ENCODE measurements around the gene F2. TPM values are rescaled to one million over a fixed set of nuclear protein-coding genes. Genes with fewer than 3 reads are reported as not detected.
A peak's percentile ranks its signal among the peaks of the same experiment; 100 is the strongest.

The F2 gene
- total RNA-seq, 4 donors from 2014 or later = 1.4 to 3.0 TPM; not detected in 2

DNA sequence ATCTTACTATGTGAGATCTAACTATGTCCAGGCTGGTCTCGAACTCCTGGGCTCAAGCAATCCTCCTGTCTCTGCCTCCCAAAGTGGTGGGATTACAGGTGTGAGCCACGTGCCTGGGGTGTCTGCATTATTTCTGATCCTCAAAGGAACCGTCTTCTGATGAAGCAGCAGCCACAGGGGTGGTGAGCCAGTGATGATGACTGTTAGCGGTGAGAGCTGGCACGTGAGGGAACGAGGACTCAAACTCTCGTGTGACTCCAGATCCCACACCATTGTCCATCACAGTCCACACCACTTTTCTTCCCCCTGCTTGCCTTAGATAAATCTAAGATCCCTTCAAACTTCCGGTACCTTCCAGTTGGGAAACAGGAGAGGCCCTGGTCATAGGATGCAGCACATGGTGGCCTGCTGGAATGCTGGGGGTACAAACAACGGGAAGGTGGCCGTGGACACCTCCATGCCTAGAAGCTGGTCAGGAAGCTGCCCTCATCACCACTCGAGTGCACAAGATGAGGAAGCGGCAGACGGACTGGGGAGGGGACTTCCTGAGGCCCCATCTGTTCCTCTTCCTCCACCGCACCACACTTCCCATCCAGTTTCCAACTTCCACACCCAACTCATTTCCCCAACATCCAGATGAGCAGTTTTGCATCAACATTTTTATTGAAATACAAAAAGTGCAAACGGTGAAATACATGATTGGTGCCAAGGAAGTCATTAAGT lies 42.4 kb upstream of the F2 start:
- DNase-seq = no peak
- ATAC-seq = no peak
- Histone ChIP-seq H3K36me3 (peaks cover 0 to 58% of the 10 kb centered on the region in 2 donors), H3K4me1 (peaks cover 22 to 34% of the 10 kb centered on the region in 2 donors), H3K4me3 (no peak overlapping the region), H3K27me3 (no peaks in the 10 kb centered on the region), H3K27ac (peak overlapping the region; percentile 85 to 92 (median 88)), H3K9me3 (no peaks in the 10 kb centered on the region)
- intact Hi-C loops (cut with DNase I; ENCODE audit: low total_unique reads) (no loop called here), in situ Hi-C loops (cut with MboI; ENCODE audit: low sequenced_read_pairs in 4 of 4) (no loop called here)
- TF ChIP-seq CTCF (IDR thresholded peaks at IDR 0.05 in 4 of 5, conservative IDR thresholded peaks at IDR 0.05 in 1 of 5) = no peak
- TF ChIP-seq POLR2A (IDR thresholded peaks at IDR 0.05) = no peak

DNA sequence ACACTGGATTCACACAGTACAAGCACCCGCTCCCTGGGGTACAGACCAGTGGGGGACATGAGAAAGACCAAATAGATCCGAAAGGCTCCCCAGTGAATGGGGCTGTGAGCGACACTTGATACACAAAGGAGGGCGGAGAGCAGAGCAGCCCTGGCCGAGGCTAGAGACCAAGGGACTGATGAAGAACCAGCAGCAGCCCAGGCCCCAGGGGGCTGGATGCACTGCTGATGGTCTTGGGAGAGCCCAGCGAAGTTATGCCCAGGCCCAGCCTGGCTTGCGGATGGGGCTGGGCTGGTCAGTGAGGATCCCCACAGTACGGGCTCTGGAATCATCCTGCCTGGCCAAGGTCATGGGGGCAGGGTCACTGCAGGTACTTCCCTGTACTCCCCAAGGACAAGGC lies 41.8 kb upstream of the F2 start:
- peaks cover 22 to 34% of the 10 kb centered on the region in 2 donors for H3K4me1 ChIP-seq
- no peak overlapping the region for H3K4me3 ChIP-seq
- TF ChIP-seq CTCF (IDR thresholded peaks at IDR 0.05 in 4 of 5, conservative IDR thresholded peaks at IDR 0.05 in 1 of 5) = no peak
- TF ChIP-seq POLR2A (IDR thresholded peaks at IDR 0.05) = no peak
- intact Hi-C loops (cut with DNase I; ENCODE audit: low total_unique reads) (no loop called here), in situ Hi-C loops (cut with MboI; ENCODE audit: low sequenced_read_pairs in 4 of 4) (no loop called here)
- no peaks in the 10 kb centered on the region for H3K27me3 ChIP-seq
- H3K27ac ChIP-seq = peak overlapping the region; percentile 85 to 92 (median 88)
- no peaks in the 10 kb centered on the region for H3K9me3 ChIP-seq
- ATAC-seq = no peak
- DNase-seq = no peak
- peaks cover 0 to 56% of the 10 kb centered on the region in 2 donors for H3K36me3 ChIP-seq

GRCh38 chr11:46677991-46678740 lies 40.8 kb upstream of the F2 start:
- intact Hi-C loops (cut with DNase I; ENCODE audit: low total_unique reads) = no loop called here
- DNase-seq (no peak), ATAC-seq (no peak)
- peak overlapping the region; percentile 40 to 92 (median 86) for H3K27ac ChIP-seq
- TF ChIP-seq POLR2A (IDR thresholded peaks at IDR 0.05) (no peak), CTCF (IDR thresholded peaks at IDR 0.05 in 4 of 5, conservative IDR thresholded peaks at IDR 0.05 in 1 of 5) (no peak)
- no peak overlapping the region for H3K4me3 ChIP-seq
- no peaks in the 10 kb centered on the region for H3K27me3 ChIP-seq
- H3K4me1 ChIP-seq = peaks cover 22 to 35% of the 10 kb centered on the region in 2 donors
- peaks cover 0 to 46% of the 10 kb centered on the region in 2 donors for H3K36me3 ChIP-seq
- no peaks in the 10 kb centered on the region for H3K9me3 ChIP-seq
- in situ Hi-C loops (cut with MboI; ENCODE audit: low sequenced_read_pairs in 4 of 4) = no loop called here

DNA sequence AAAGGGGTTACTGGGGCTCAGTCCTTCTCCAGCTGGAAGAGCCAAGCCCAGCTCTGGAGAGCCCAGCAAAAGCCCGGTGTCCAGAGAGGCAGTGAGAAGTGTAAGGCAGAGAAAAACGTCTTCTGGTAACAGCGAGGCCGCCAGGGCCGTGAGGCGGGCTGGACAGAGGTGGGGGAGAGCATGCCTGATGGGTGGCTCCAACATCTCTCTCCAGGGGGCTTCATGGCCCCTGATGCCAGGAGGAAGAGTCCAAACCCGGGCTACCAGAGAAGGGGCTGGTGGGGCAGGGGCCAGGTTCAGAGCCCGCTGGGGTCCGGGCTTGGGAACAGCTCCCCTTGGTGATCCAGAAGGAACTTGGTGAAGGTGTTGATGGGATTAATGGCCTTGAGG lies 40.3 kb upstream of the F2 start:
- H3K4me3 ChIP-seq = no peak overlapping the region
- H3K36me3 ChIP-seq = peaks cover 0 to 41% of the 10 kb centered on the region in 2 donors

More for the DNA sequence above, 40.3 kb upstream of the F2 start:
- intact Hi-C loops (cut with DNase I; ENCODE audit: low total_unique reads) = no loop called here
- H3K27ac ChIP-seq = peak overlapping the region in 3 of 4 donors; percentile 40 to 88 (median 85)
- H3K4me1 ChIP-seq = peaks cover 22 to 40% of the 10 kb centered on the region in 2 donors
- H3K27me3 ChIP-seq = no peaks in the 10 kb centered on the region
- TF ChIP-seq POLR2A (IDR thresholded peaks at IDR 0.05) = no peak
- no peak for TF ChIP-seq CTCF (IDR thresholded peaks at IDR 0.05 in 4 of 5, conservative IDR thresholded peaks at IDR 0.05 in 1 of 5)
- no peaks in the 10 kb centered on the region for H3K9me3 ChIP-seq
- ATAC-seq (no peak), DNase-seq (no peak)
- in situ Hi-C loops (cut with MboI; ENCODE audit: low sequenced_read_pairs in 4 of 4) = no loop called here
